Measurements from ENCODE around the gene VPREB1.

GRCh38 chr22:22196018-22196533 lies 48.5 kb upstream of the VPREB1 start:
- TF ChIP-seq POLR2A (IDR thresholded peaks at IDR 0.05; ENCODE audit: low read depth, low read length) (no peak), POLR2AphosphoS5 (IDR thresholded peaks at IDR 0.05; ENCODE audit: low read depth, low read length) (no peak), TAF1 (IDR thresholded peaks at IDR 0.05; ENCODE audit: borderline replicate concordance, low read depth, low read length) (no peak)
